ENCODE data around the gene DNAH14. TPM values are rescaled to one million over a fixed set of nuclear protein-coding genes. Genes with fewer than 3 reads are reported as not detected.

Gene DNAH14
- polyA plus RNA-seq, 1 donor from 2014 or later: 24.9 TPM

DNA sequence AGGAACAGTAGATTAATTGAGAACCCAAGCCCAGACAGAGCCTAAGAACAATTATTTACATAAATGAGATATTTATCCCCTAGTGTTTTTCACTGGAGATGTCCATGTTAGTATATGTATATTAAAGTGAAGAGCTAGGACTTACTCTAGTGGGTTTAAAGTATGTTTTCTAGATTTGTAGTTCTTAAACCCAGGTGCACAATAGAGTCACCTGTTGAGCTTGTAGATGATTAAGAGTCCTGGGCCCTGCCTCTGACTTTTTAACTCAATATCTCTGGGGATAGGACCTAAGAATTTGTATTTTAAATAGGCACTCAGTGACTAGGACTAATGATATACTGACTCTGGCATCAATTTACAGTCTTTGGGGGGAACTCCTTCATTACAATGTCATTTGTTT, 112.8 kb downstream of the DNAH14 start:
- no peak overlapping the region for H3K9ac ChIP-seq (ENCODE audit: low read length)
- no peaks in the 10 kb centered on the region for H4K20me1 ChIP-seq (ENCODE audit: insufficient read depth)
- no peak for TF ChIP-seq EP300 (conservative IDR thresholded peaks at IDR 0.05; ENCODE audit: poor library complexity, severe bottlenecking)
- TF ChIP-seq, protein P1, sequence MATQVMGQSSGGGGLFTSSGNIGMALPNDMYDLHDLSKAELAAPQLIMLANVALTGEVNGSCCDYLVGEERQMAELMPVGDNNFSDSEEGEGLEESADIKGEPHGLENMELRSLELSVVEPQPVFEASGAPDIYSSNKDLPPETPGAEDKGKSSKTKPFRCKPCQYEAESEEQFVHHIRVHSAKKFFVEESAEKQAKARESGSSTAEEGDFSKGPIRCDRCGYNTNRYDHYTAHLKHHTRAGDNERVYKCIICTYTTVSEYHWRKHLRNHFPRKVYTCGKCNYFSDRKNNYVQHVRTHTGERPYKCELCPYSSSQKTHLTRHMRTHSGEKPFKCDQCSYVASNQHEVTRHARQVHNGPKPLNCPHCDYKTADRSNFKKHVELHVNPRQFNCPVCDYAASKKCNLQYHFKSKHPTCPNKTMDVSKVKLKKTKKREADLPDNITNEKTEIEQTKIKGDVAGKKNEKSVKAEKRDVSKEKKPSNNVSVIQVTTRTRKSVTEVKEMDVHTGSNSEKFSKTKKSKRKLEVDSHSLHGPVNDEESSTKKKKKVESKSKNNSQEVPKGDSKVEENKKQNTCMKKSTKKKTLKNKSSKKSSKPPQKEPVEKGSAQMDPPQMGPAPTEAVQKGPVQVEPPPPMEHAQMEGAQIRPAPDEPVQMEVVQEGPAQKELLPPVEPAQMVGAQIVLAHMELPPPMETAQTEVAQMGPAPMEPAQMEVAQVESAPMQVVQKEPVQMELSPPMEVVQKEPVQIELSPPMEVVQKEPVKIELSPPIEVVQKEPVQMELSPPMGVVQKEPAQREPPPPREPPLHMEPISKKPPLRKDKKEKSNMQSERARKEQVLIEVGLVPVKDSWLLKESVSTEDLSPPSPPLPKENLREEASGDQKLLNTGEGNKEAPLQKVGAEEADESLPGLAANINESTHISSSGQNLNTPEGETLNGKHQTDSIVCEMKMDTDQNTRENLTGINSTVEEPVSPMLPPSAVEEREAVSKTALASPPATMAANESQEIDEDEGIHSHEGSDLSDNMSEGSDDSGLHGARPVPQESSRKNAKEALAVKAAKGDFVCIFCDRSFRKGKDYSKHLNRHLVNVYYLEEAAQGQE (IDR thresholded peaks at IDR 0.05; ENCODE audit: borderline replicate concordance): no peak
- no peak for TF ChIP-seq POLR2AphosphoS5 (IDR thresholded peaks at IDR 0.05)
- TF ChIP-seq SMC3 (conservative IDR thresholded peaks at IDR 0.05; ENCODE audit: poor library complexity): no peak
- TF ChIP-seq RAD21 (conservative IDR thresholded peaks at IDR 0.05): no peak
- TF ChIP-seq MXI1 (conservative IDR thresholded peaks at IDR 0.05; ENCODE audit: poor library complexity, severe bottlenecking): no peak
- TF ChIP-seq EZH2 (IDR thresholded peaks at IDR 0.05; ENCODE audit: borderline replicate concordance, insufficient read depth, low read length, poor library complexity, severe bottlenecking): no peak
- no peak for TF ChIP-seq TAF1 (IDR thresholded peaks at IDR 0.05; ENCODE audit: low read depth)
- no peak for TF ChIP-seq CTCF (IDR thresholded peaks at IDR 0.05; ENCODE audit: poor library complexity, severe bottlenecking)
- H2AFZ ChIP-seq (ENCODE audit: low read depth, low read length): no peak overlapping the region
- no peaks in the 10 kb centered on the region for H3K9me2 ChIP-seq (ENCODE audit: insufficient read depth, low read length)
- H3K9me3 ChIP-seq (ENCODE audit: low read length): no peaks in the 10 kb centered on the region
- H3K79me2 ChIP-seq (replicated peaks; ENCODE audit: insufficient read depth, low read length): no peaks in the 10 kb centered on the region
- no peak overlapping the region for H3K27ac ChIP-seq (ENCODE audit: low read length)
- no peaks in the 10 kb centered on the region for H3K27me3 ChIP-seq (ENCODE audit: insufficient read depth, low read depth, low read length)
- H3K4me3 ChIP-seq (ENCODE audit: low read length): no peak overlapping the region
- H3F3A ChIP-seq (ENCODE audit: insufficient read depth, low read length, poor library complexity, severe bottlenecking): no peaks in the 10 kb centered on the region
- H3K4me2 ChIP-seq (ENCODE audit: low read length): no peak overlapping the region
- no peaks in the 10 kb centered on the region for H3K36me3 ChIP-seq (ENCODE audit: insufficient read depth, low read length)

DNA sequence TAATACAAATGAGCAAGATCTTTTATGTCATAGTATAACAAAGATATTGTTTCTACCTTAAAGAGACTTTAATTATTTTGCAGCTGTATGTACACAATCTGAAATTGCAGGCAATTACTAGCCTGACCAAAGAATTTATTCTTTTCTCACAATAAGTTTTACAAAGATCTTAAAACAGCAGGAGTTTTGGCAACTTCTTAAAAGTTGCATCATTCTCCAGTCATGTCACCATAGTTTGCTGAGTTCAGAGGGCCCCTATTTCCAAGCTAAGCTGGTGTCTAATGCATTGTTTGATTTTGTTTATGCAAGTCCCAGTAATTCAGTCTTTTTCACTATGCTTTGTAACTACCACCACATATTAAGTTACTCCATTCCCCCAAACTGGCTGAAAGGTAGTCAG, 114.8 kb downstream of the DNAH14 start:
- Histone ChIP-seq H3K9me2 (ENCODE audit: insufficient read depth, low read length) (no peaks in the 10 kb centered on the region), H4K20me1 (ENCODE audit: insufficient read depth) (no peaks in the 10 kb centered on the region), H3K27ac (ENCODE audit: low read length) (no peak overlapping the region), H3K9me3 (ENCODE audit: low read length) (no peaks in the 10 kb centered on the region), H3K9ac (ENCODE audit: low read length) (no peak overlapping the region), H2AFZ (ENCODE audit: low read depth, low read length) (no peak overlapping the region), H3F3A (ENCODE audit: insufficient read depth, low read length, poor library complexity, severe bottlenecking) (no peaks in the 10 kb centered on the region), H3K4me2 (ENCODE audit: low read length) (no peak overlapping the region), H3K36me3 (ENCODE audit: insufficient read depth, low read length) (no peaks in the 10 kb centered on the region), H3K27me3 (ENCODE audit: insufficient read depth, low read depth, low read length) (no peaks in the 10 kb centered on the region), H3K79me2 (replicated peaks; ENCODE audit: insufficient read depth, low read length) (no peaks in the 10 kb centered on the region), H3K4me3 (ENCODE audit: low read length) (no peak overlapping the region)
- no peak for TF ChIP-seq CTCF (IDR thresholded peaks at IDR 0.05; ENCODE audit: poor library complexity, severe bottlenecking)
- no peak for TF ChIP-seq SMC3 (conservative IDR thresholded peaks at IDR 0.05; ENCODE audit: poor library complexity)
- TF ChIP-seq RAD21 (conservative IDR thresholded peaks at IDR 0.05): no peak
- TF ChIP-seq POLR2AphosphoS5 (IDR thresholded peaks at IDR 0.05): no peak
- TF ChIP-seq TAF1 (IDR thresholded peaks at IDR 0.05; ENCODE audit: low read depth): no peak
- no peak for TF ChIP-seq MXI1 (conservative IDR thresholded peaks at IDR 0.05; ENCODE audit: poor library complexity, severe bottlenecking)
- TF ChIP-seq, protein P1 (IDR thresholded peaks at IDR 0.05; ENCODE audit: borderline replicate concordance): no peak
- no peak for TF ChIP-seq EZH2 (IDR thresholded peaks at IDR 0.05; ENCODE audit: borderline replicate concordance, insufficient read depth, low read length, poor library complexity, severe bottlenecking)
- no peak for TF ChIP-seq EP300 (conservative IDR thresholded peaks at IDR 0.05; ENCODE audit: poor library complexity, severe bottlenecking)
